Activated CD4-positive, CD25-positive, alpha-beta regulatory T cell (primary cell): ENCODE data around the gene RPS6KC1.
"Not testable (repeated sequence)": the region's sequence is repeated elsewhere in the genome, so short reads cannot be mapped to it uniquely, and the experiment has no call there.

ENCODE experiments used
- DNase-seq, 4 experiments: peaks; one replicate each; lab custom pipeline; 2025; lab: John Stamatoyannopoulos, UW

Gene RPS6KC1

GRCh38 chr1:213284626-213285025 is 233.6 kb downstream of the RPS6KC1 start:
- DNase-seq, result no peak

DNA sequence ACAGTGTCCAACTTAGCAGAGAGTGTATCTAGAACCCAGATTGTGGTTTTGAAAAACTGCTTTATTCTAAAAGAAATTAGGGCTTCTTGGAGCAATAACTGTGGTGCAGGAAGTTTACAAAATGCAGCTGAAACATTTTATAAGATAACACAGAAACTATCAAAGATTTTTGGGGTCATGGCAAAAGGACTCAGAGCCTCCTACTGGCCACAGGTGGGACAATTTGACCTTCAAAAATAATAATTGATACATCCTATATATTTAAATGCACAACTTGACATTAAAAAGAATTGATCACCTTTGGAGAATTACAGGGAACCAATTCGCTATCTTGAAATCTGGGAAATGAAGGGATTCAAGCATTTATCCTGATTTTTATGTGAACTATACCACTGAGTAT is 235.2 kb downstream of the RPS6KC1 start:
- no peak for DNase-seq

GRCh38 chr1:213287987-213288386 is 236.9 kb downstream of the RPS6KC1 start:
- no peak for DNase-seq

DNA sequence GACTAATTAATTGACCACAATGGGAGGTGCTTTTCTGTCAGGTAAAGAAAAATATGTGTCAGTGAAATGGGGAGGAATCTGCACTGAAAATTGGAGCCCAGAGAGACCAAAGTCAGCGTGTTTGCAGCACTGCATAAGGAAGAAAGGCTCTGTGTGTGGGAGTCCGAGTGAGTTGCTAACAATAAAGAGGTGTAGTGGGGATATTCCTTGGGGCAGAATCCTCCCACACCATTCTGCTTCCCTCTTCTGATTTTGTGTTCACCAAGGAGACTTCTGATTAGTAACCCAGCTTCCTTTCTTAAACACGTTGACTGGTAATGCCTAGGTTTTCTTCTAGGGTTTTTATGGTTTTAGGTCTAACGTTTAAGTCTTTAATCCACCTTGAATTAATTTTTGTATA is 240.5 kb downstream of the RPS6KC1 start:
- no peak for DNase-seq

GRCh38 chr1:213292614-213293013 is 241.6 kb downstream of the RPS6KC1 start:
- DNase-seq, result no peak

DNA sequence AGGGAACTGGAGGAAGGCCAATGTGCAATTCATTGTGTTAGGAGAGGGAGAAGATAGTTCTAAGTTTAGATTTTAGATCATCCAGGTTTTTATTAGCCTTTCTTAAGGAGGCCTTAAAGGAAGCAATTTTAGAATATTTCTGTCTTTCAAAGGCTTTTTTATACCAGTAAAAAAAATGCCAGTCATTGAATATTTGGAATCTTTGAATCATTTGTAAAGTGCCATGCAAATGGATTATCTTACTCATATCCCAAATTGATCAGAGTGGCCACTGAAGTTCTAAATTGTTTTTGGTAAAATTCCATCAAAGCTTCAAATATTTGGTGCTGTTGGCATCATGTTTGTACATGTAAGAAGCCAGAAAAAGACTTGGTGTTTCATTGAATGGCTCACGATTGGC is 244.8 kb downstream of the RPS6KC1 start:
- no peak for DNase-seq

DNA sequence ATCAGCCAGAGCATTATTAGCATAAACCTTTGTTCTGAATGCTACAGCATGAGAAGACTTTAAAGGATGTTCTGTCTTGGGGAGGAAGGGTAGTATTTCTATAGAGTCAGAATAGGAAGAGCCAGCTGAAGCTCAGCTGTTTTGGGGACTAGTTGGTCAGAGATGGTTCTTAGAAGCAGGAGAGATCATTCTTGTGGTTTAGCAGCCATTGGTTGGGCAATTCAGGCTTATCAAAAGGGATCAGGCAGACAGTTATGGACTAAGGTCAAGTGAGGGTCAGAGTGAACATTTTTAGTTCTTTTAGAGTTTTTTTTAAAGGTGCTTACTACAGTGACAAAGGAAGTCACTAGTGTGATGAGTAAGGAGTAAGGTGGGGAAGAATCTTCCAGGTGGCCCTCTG is 245.5 kb downstream of the RPS6KC1 start:
- no peak for DNase-seq

- DNase-seq, result no peak
Observed at GRCh38 chr1:213297021-213297420, 246.0 kb downstream of the RPS6KC1 start.

DNA sequence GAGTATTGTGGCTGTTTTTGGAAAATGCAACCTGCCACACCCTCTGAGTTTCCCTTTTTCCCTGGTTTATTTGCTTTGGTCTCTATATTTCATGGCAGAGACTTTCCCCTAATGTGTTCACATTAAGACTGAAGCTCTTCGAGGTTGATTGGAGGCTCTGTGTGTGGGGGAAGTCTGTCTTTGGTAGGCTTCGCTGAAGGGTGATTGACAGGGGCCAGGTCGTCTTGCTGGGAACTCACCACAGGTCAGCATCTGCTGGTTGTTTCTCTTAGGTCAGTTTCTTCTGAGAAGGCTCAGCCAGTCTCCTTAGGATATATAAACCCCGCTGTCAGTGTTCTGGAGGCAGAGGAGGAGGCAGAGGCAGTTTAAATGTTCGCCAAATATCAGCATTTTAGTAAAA is 249.4 kb downstream of the RPS6KC1 start:
- no peak for DNase-seq

DNA sequence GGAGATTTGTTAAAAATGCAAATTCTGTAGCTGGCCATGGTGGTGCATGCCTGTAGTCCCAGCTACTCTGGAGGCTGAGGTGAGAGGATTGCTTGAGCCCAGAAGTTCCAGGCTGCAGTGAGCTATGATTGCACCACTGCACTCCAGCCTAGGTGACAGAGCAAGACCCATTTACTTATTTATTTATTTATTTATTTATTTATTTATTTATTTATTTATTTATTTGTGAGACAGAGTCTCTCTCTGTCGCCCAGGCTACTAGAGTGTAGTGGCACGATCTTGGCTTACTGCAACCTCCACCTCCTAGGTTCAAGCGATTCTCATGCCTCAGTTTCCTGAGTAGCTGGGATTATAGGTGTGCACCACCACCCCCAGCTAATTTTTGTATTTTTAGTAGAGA is 250.5 kb downstream of the RPS6KC1 start:
- DNase-seq, result not testable (repeated sequence)

GRCh38 chr1:213303286-213303685 is 252.2 kb downstream of the RPS6KC1 start:
- DNase-seq, result no peak

DNA sequence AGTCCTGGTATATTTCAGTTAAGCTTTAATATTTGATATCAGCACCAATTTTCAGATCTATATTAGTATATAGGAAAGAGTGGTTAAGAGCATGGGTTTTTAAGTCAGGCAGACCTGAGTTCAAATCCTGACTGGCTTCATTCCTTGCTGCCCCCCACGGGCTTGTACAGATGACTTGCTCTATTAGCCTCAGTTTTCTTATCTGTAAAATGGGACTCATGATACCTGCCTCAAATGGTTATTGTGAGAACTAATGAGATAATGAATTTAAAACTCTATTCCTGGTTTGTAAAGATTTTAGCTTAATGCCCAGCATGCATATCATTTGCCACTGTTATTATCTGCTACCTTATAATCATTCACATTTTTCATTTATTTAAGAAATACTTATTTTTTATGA is 264.5 kb downstream of the RPS6KC1 start:
- DNase-seq, result no peak

DNA sequence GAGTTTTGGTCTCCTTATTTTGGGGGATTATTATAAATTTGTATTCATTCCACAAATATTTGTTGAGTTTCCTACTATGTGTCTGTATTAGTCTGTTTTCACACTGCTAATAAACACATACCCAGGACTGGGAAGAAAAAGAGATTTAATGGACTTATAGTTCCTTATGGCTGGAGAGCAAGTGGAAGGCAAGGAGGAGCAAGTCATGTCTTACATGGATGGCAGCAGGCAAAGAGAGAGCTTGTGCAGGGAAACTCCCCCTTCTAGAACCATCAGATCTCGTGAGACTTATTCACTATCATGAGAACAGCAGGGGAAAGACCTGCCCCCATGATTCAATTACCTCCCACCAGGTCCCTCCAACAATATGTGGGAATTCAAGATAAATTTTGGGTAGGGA is 267.4 kb downstream of the RPS6KC1 start:
- DNase-seq, result not testable (repeated sequence)

GRCh38 chr1:213320191-213320870 is 269.3 kb downstream of the RPS6KC1 start:
- DNase-seq, result no peak
